ENCODE results near the gene MAP6D1.

Gene MAP6D1

GRCh38 chr3:183839751-183840150, 14.4 kb upstream of the MAP6D1 start:
- Histone ChIP-seq H3K4me3 (ENCODE audit: low read length) (no peak overlapping the region), H3K9ac (ENCODE audit: low read depth, low read length) (no peak overlapping the region), H3K27me3 (ENCODE audit: control insufficient read depth, insufficient read depth, low read length) (no peaks in the 10 kb centered on the region), H3K4me1 (ENCODE audit: control insufficient read depth, insufficient read depth, low read length) (peaks cover 8% of the 10 kb centered on the region), H3K4me2 (ENCODE audit: low read length) (no peak overlapping the region), H3K9me3 (replicated peaks; ENCODE audit: low read length) (no peaks in the 10 kb centered on the region), H3K36me3 (ENCODE audit: insufficient read depth, low read length) (peaks cover 51% of the 10 kb centered on the region)

DNA sequence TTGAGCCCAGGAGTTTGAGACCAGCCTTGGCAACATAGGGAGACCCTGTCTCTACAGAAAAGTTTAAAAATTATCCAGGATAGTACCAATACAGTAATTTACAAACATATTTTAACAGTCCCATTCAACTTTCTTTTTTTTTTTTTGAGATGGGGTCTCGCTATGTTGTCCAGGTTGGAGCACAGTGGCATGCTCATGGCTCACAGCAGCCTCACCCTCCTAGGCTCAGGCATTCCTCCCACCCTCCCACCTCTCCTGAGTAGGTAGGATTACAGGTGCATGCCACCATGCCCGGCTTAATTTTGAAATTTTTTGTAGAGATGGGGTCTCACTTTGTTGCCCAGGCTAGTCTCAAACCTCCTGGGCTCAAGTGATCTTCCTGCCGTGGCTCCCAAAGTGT, 12.5 kb upstream of the MAP6D1 start:
- H3K9me3 ChIP-seq (replicated peaks; ENCODE audit: low read length): no peaks in the 10 kb centered on the region
- H3K4me2 ChIP-seq (ENCODE audit: low read length): no peak overlapping the region
- no peaks in the 10 kb centered on the region for H3K27me3 ChIP-seq (ENCODE audit: control insufficient read depth, insufficient read depth, low read length)
- H3K36me3 ChIP-seq (ENCODE audit: insufficient read depth, low read length): peaks cover 57% of the 10 kb centered on the region
- no peaks in the 10 kb centered on the region for H3K4me1 ChIP-seq (ENCODE audit: control insufficient read depth, insufficient read depth, low read length)
- no peak overlapping the region for H3K9ac ChIP-seq (ENCODE audit: low read depth, low read length)
- H3K4me3 ChIP-seq (ENCODE audit: low read length): no peak overlapping the region

- no peak overlapping the region for H3K9ac ChIP-seq (ENCODE audit: low read depth, low read length)
- peaks cover 62% of the 10 kb centered on the region for H3K36me3 ChIP-seq (ENCODE audit: insufficient read depth, low read length)
- no peaks in the 10 kb centered on the region for H3K27me3 ChIP-seq (ENCODE audit: control insufficient read depth, insufficient read depth, low read length)
- H3K9me3 ChIP-seq (replicated peaks; ENCODE audit: low read length): no peaks in the 10 kb centered on the region
- no peaks in the 10 kb centered on the region for H3K4me1 ChIP-seq (ENCODE audit: control insufficient read depth, insufficient read depth, low read length)
- H3K4me3 ChIP-seq (ENCODE audit: low read length): no peak overlapping the region
- no peak overlapping the region for H3K4me2 ChIP-seq (ENCODE audit: low read length)
Measured at GRCh38 chr3:183837390-183837789, 12.0 kb upstream of the MAP6D1 start.

DNA sequence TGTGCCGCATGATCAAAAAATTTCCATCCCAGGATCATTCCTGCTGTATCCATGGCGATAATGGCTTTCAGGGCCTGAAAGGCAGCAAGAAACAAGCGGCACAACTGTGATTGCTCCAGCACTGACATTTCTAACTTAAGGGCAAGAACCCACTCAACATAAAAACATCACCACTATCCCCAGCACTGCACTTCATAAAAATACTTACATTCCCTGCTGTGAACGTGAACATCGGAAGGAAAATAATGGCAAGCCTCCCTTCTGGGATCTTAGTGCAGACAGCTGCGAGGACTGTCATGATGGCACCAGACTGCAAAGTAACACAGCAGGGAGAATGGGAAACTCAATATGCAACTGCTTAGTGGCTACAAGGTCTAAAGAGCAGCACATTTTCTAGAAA, 8.1 kb upstream of the MAP6D1 start:
- no peaks in the 10 kb centered on the region for H3K27me3 ChIP-seq (ENCODE audit: control insufficient read depth, insufficient read depth, low read length)
- no peaks in the 10 kb centered on the region for H3K9me3 ChIP-seq (replicated peaks; ENCODE audit: low read length)
- no peak overlapping the region for H3K9ac ChIP-seq (ENCODE audit: low read depth, low read length)
- H3K4me1 ChIP-seq (ENCODE audit: control insufficient read depth, insufficient read depth, low read length): no peaks in the 10 kb centered on the region
- peaks cover 51% of the 10 kb centered on the region for H3K36me3 ChIP-seq (ENCODE audit: insufficient read depth, low read length)
- H3K4me2 ChIP-seq (ENCODE audit: low read length): no peak overlapping the region
- H3K4me3 ChIP-seq (ENCODE audit: low read length): no peak overlapping the region

GRCh38 chr3:183830187-183830586, 4.8 kb upstream of the MAP6D1 start:
- peaks cover 3% of the 10 kb centered on the region for H3K4me1 ChIP-seq (ENCODE audit: control insufficient read depth, insufficient read depth, low read length)
- H3K9ac ChIP-seq (ENCODE audit: low read depth, low read length): no peak overlapping the region
- H3K4me2 ChIP-seq (ENCODE audit: low read length): no peak overlapping the region
- no peak overlapping the region for H3K4me3 ChIP-seq (ENCODE audit: low read length)
- peaks cover 44% of the 10 kb centered on the region for H3K36me3 ChIP-seq (ENCODE audit: insufficient read depth, low read length)
- H3K9me3 ChIP-seq (replicated peaks; ENCODE audit: low read length): no peaks in the 10 kb centered on the region
- no peaks in the 10 kb centered on the region for H3K27me3 ChIP-seq (ENCODE audit: control insufficient read depth, insufficient read depth, low read length)

DNA sequence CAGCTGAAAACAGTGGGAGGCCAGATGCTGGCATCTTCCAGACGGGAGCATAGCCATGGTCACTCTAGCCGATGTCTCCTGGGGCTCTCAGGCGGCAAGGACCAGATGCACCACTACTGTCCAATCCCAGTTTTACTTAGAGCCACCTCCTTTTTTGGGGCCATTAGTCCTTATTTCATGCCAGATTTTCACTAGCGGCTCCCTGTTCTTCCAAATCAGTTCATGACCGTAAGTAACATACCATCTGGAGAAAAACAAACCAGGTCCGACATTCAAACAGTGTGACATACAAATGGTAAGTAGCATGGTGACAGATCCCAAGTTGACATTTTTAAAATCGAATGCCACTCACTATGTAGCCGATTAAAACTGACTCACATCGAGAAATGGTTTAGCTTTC, 4.1 kb upstream of the MAP6D1 start:
- Histone ChIP-seq H3K9me3 (replicated peaks; ENCODE audit: low read length) (no peaks in the 10 kb centered on the region), H3K4me1 (ENCODE audit: control insufficient read depth, insufficient read depth, low read length) (peaks cover 5% of the 10 kb centered on the region), H3K4me2 (ENCODE audit: low read length) (no peak overlapping the region), H3K4me3 (ENCODE audit: low read length) (no peak overlapping the region), H3K27me3 (ENCODE audit: control insufficient read depth, insufficient read depth, low read length) (no peaks in the 10 kb centered on the region), H3K9ac (ENCODE audit: low read depth, low read length) (no peak overlapping the region), H3K36me3 (ENCODE audit: insufficient read depth, low read length) (peaks cover 44% of the 10 kb centered on the region)

DNA sequence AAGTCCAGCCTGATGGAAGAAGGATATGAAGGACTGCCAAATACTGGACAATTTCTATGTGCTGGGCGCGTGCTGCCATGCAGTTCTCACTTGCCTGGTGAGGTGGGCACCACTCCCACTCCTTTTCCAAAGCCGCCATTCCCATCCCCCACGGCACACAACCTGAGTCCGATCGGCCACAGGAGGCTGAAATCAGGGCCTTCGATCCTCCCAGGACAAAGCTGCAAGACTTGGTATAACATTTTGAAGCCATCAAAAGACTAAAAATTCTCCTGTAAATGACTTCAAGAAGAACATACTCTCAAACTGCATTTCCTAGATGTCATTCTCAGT, 3.1 kb upstream of the MAP6D1 start:
- Histone ChIP-seq H3K9me3 (replicated peaks; ENCODE audit: low read length) (no peaks in the 10 kb centered on the region), H3K4me1 (ENCODE audit: control insufficient read depth, insufficient read depth, low read length) (peaks cover 8% of the 10 kb centered on the region), H3K4me2 (ENCODE audit: low read length) (no peak overlapping the region), H3K27me3 (ENCODE audit: control insufficient read depth, insufficient read depth, low read length) (no peaks in the 10 kb centered on the region), H3K4me3 (ENCODE audit: low read length) (no peak overlapping the region), H3K36me3 (ENCODE audit: insufficient read depth, low read length) (peaks cover 37% of the 10 kb centered on the region), H3K9ac (ENCODE audit: low read depth, low read length) (no peak overlapping the region)

GRCh38 chr3:183827809-183828537, 2.6 kb upstream of the MAP6D1 start:
- no peaks in the 10 kb centered on the region for H3K9me3 ChIP-seq (replicated peaks; ENCODE audit: low read length)
- H3K4me1 ChIP-seq (ENCODE audit: control insufficient read depth, insufficient read depth, low read length): peaks cover 8% of the 10 kb centered on the region
- no peak overlapping the region for H3K9ac ChIP-seq (ENCODE audit: low read depth, low read length)
- H3K36me3 ChIP-seq (ENCODE audit: insufficient read depth, low read length): peaks cover 32% of the 10 kb centered on the region
- H3K4me3 ChIP-seq (ENCODE audit: low read length): no peak overlapping the region
- no peak overlapping the region for H3K4me2 ChIP-seq (ENCODE audit: low read length)
- no peaks in the 10 kb centered on the region for H3K27me3 ChIP-seq (ENCODE audit: control insufficient read depth, insufficient read depth, low read length)

DNA sequence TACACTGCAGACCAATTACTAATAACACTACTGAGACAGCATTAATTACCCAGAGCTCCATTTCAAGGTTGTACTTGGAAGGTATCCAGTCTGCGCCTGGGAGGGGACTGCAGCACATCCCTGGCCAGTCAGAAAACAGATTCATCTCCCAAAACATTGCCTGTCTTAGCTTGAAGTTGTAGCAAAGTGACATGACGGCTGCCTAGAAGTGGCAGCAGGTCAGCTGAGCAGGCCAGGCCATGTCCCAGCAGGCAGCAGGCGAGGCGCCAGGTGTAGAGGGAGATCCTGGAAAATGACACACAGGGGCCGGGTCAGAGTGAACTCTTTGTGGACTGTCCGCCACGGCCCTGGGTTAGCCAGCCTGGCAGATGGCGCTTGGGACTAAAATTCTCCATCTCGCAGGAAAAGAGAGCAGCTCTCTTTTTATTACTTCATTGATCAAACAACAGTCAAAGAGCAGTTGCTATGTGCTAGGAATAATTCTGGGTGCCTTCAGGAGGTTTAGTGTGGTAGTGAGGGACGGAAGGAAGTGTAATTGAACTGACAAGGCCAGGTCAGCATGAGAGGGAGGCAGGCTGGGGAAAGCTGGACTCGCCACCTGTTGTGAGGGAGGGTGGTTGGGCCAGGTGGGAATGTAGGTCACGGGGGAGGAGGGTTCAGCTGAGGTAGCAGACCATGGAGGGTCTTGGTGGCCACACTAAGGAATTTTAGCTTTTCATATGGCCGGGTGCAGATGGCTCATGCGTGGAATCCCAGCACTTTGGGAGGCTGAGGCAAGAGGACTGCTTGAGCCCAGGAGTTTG, 1.3 kb upstream of the MAP6D1 start:
- Histone ChIP-seq H3K9me3 (replicated peaks; ENCODE audit: low read length) (no peaks in the 10 kb centered on the region), H3K27me3 (ENCODE audit: control insufficient read depth, insufficient read depth, low read length) (no peaks in the 10 kb centered on the region), H3K36me3 (ENCODE audit: insufficient read depth, low read length) (peaks cover 26% of the 10 kb centered on the region), H3K9ac (ENCODE audit: low read depth, low read length) (no peak overlapping the region), H3K4me3 (ENCODE audit: low read length) (no peak overlapping the region), H3K4me2 (ENCODE audit: low read length) (no peak overlapping the region), H3K4me1 (ENCODE audit: control insufficient read depth, insufficient read depth, low read length) (peaks cover 8% of the 10 kb centered on the region)

DNA sequence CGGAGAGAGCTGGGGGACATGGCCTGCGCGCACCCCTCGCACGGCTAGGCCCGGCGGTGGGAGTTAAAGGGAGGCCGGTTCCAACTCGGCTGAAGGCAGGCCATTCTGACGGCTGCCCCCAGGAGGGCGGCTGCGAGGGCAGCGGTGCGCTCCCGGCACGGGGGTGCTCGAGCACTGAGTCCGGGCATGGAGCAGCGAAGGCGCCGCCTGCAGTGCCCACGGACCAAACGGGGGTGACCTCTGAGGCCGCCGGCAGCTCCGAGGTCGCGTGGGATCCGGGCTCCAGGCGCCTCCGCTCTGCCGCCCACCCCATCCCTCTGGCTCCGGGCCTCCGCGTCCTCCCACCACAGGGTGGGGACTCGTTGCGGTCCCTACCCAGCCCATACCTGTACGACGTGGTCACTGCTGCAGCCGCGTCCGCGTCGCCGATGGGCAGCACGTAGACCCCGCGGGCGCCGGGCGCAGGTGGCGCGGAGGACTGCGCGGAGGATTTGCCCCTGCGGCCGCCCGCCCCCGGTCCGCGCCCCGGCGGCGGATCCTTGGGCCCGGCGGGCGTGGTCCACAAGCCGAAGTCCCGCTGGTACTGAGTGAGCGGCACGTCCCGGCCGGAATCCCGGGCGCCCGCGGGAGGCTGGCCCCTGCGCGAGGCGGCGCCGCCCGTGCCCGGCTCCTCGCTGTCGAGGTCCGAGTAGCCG, 469 bp downstream of the MAP6D1 start:
- H3K36me3 ChIP-seq (ENCODE audit: insufficient read depth, low read length): peaks cover 17% of the 10 kb centered on the region
- no peaks in the 10 kb centered on the region for H3K9me3 ChIP-seq (replicated peaks; ENCODE audit: low read length)
- H3K4me2 ChIP-seq (ENCODE audit: low read length): peak overlapping the region; percentile 98
- peaks cover 8% of the 10 kb centered on the region for H3K4me1 ChIP-seq (ENCODE audit: control insufficient read depth, insufficient read depth, low read length)
- peak overlapping the region; percentile 88 for H3K4me3 ChIP-seq (ENCODE audit: low read length)
- peak overlapping the region; percentile 73 for H3K9ac ChIP-seq (ENCODE audit: low read depth, low read length)
- no peaks in the 10 kb centered on the region for H3K27me3 ChIP-seq (ENCODE audit: control insufficient read depth, insufficient read depth, low read length)

DNA sequence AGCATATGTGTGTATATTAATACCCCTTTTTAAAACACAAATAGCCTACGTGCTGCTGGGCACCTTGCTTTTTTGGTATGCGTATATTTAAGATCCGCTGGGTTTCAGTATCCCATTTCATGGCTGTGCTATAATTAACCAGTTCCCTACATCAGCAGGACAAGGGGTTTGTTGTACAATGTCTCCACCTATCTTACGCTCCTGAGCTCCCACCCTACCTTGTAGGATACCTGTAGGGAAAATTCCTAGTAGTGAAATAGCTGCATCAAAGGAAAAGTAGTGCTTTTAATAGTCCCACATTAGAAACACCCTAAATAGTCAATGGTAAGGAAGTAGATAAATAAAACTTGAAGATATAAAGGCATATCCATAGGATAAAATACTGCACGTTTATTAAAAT, 1.4 kb downstream of the MAP6D1 start:
- Histone ChIP-seq H3K4me3 (ENCODE audit: low read length) (peak overlapping the region; percentile 88), H3K4me2 (ENCODE audit: low read length) (peak overlapping the region; percentile 98), H3K36me3 (ENCODE audit: insufficient read depth, low read length) (peaks cover 9% of the 10 kb centered on the region), H3K9me3 (replicated peaks; ENCODE audit: low read length) (no peaks in the 10 kb centered on the region), H3K4me1 (ENCODE audit: control insufficient read depth, insufficient read depth, low read length) (peaks cover 8% of the 10 kb centered on the region), H3K27me3 (ENCODE audit: control insufficient read depth, insufficient read depth, low read length) (no peaks in the 10 kb centered on the region), H3K9ac (ENCODE audit: low read depth, low read length) (no peak overlapping the region)
